ENCODE measurements around the gene MEF2D.

DNA sequence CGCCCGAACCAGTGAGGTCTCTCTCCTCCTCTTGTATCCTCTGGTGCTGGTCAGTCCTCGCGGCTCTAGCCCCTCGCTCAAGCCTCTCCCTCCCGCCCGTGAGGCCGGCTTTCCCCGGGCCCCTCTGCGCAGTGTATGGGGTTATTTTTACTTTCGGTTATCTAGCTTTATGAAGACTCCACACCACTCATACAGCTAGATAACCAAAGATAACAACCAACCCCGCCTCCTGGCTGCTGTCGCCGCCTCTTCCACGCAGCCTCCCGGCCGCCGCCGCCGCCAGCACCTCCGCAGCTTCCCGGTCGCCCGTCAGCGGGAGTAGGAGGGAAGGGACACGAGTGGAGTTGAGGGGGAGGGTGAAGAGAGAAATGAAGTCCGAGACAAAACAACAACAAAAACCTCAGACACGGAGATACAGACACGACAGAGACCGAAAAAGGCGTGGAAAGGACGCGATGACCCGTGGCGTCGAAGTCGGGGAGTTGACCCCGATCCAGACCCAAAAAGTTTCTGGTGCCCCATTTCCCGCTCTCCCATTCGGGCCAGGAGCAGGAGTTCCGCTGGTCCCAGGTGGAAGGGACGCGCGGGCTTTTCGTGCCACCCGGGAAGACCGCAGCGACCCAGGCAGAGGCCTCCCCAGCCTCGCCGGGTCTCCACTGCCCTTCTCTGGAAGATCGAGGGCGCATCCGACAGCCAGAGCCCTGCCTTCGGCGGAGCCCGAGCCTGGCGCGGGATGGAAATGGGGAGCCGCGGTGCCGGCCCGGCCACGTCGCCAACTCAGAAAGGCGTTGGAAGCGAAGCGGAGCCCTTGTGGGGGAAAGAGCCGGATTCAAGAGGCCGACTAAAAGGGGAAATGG is 80.1 kb downstream of the MEF2D start:
- TF ChIP-seq, protein P1, sequence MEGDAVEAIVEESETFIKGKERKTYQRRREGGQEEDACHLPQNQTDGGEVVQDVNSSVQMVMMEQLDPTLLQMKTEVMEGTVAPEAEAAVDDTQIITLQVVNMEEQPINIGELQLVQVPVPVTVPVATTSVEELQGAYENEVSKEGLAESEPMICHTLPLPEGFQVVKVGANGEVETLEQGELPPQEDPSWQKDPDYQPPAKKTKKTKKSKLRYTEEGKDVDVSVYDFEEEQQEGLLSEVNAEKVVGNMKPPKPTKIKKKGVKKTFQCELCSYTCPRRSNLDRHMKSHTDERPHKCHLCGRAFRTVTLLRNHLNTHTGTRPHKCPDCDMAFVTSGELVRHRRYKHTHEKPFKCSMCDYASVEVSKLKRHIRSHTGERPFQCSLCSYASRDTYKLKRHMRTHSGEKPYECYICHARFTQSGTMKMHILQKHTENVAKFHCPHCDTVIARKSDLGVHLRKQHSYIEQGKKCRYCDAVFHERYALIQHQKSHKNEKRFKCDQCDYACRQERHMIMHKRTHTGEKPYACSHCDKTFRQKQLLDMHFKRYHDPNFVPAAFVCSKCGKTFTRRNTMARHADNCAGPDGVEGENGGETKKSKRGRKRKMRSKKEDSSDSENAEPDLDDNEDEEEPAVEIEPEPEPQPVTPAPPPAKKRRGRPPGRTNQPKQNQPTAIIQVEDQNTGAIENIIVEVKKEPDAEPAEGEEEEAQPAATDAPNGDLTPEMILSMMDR (conservative IDR thresholded peaks at IDR 0.05; ENCODE audit: low read length): no peak; the same call in 1 of the 2 replicates
- no peak for TF ChIP-seq EZH2phosphoT487 (IDR thresholded peaks at IDR 0.05; ENCODE audit: borderline replicate concordance)
